Activated CD4-positive, CD25-positive, alpha-beta regulatory T cell treated with anti-CD3 and anti-CD28 coated beads, Interleukin-2, amount 50 U/mL, for 24 hours (primary cell): Measurements from ENCODE around the gene C16orf96.

ENCODE experiments used
- ATAC-seq, 2 donors: fragments of 150-1000 bp; cut with Tn5 transposase; one replicate each; pipeline ENCODE4 v1.10.0; 2021; ENCODE audit warnings: mild to moderate bottlenecking in 1 of 2, moderate library complexity in 1 of 2

The C16orf96 gene

GRCh38 chr16:4525634-4526277, 30.4 kb upstream of the C16orf96 start:
- ATAC-seq, result no peak

GRCh38 chr16:4529085-4530060, 26.8 kb upstream of the C16orf96 start:
- ATAC-seq, result peak; percentile 89 to 92

GRCh38 chr16:4531811-4532210, 24.3 kb upstream of the C16orf96 start:
- no peak for ATAC-seq

DNA sequence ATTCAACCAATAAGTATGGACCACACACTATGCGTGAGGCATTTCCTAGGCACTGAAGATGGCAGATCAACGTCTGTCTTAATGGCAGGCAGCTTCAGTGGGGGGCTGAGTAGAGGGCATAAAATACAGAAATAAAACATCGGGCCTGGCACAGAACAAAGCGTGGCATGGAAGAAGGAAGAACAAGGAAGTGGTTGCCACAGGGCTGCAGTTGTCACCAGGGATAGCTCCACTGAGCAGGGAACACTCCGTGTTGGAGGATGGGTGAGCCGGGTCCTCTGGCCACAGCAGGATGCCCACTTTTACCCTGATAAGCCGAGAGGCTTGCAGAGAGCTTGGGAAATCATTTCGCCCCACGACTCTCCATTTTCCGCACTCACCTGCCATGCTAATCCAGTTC, 23.9 kb upstream of the C16orf96 start:
- ATAC-seq, result no peak

GRCh38 chr16:4533490-4533889, 22.6 kb upstream of the C16orf96 start:
- ATAC-seq, result no peak

DNA sequence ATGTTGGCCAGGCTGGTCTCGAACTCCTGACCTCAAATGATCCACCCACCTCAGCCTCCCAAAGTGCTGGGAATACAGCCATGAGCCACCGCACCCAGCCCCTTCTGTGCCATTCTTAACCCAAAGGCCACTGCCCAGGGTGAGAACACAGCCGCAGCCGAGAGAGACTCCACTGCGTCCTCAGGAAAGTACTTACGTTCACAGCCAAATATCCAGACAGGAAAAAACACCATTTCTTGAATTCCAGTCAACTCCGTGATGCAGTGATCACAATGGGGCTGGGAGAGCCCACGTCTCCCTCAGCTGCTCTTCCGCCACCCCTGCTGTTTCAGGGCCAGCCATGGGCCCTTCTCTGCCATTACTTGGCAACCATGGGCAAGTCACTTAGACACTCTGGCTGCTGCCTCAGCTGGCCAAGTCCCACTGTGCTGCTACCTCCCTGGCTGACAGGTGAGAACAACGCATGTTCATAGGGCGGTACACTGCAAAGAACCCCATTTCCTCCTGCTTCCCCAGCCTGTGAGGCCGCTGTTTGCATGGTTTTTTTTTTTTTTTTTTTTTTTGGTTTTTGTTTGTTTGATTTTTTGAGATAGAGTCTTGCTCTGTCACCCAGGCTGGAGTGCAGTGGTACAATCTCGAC, 21.9 kb upstream of the C16orf96 start:
- no peak for ATAC-seq

GRCh38 chr16:4535627-4536108, 20.5 kb upstream of the C16orf96 start:
- peak; percentile 12 to 39 for ATAC-seq

- no peak for ATAC-seq
Observed at GRCh38 chr16:4536391-4537106, 19.6 kb upstream of the C16orf96 start.

DNA sequence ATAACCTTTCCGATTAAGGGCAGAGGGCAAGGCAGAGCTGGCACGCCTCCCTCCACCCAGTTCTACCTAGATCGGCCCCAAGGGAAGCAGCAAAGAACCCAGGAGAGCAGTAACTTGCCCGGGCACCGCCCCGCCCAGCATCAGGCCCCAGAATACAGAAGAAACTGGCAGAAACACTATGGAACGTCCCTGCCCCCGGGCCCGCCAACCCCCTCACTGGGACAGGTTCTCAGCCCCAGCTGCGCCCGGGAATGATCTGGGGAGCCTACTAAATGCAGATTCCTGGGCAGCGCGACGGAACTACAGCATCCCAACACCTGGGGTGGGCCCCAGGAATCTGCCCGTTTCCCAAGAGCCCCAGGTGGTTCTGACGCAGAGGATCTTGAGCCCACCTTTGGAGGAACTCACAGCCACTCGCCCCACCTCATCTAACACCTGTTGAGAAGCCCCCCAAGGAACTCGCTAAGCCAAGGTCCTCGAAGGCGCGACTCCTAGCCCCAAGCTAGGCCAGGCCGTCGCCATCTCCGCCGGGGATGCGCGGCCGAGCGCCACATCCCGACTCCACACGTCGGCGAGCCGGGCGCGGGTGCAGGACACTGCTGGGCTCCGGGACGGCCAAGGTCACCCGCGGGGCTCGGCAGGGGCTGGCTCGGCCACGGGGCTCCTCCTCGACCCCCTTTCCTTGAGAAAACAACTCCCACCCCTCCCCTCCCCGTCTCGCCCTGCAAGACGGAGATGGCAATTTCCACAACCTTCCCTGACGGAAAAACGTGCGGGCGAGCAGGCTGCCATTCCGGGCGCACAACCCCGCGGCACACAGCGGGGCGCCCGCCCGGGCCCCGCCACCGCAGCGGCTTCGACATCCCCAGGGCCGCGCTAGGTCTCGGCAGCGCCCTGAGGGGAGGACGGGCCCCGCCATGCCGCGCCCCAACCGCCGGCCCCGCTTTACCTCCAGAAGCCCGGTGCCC, 18.5 kb upstream of the C16orf96 start:
- ATAC-seq, result peak; percentile 33 to 49

GRCh38 chr16:4538350-4539235, 17.5 kb upstream of the C16orf96 start, which contains the start of gene CDIP1:
CDIP1 (minus strand) TSS chr16:4538773; CDS start chr16:4514130, 24,643 bp downstream.
- ATAC-seq, result peak; percentile 86 to 88

DNA sequence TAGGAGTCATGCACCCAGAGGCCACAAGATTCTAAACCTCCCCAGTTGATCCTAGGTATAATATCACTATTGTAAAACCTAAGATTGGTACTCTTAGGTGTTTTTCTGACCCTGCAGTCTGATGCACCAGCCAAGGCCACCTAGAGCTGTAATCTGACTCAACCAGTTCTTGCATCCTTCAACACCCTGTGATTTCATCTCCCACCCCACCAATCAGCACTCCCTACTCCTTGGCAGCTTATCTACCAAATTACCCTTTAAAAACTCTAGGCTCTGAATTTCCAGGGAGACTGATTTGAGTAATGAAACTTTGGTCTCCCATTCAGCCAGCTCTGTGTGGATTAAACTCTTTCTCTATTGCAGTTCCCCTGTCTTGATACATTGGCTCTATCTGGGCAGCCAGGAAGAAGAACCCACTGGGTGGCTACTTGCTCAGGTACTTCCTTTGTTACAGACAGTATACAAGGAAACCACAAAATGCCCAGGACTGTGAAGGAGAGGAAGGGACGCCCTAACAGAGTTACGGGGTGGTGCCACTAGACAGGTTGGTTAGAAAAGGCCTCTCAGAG, 16.3 kb upstream of the C16orf96 start:
- no peak for ATAC-seq

- no peak for ATAC-seq
Observed at GRCh38 chr16:4544473-4544872, 11.7 kb upstream of the C16orf96 start.

GRCh38 chr16:4548124-4548523, 8.0 kb upstream of the C16orf96 start:
- ATAC-seq, result no peak

GRCh38 chr16:4550591-4550990, 5.5 kb upstream of the C16orf96 start:
- ATAC-seq, result no peak

DNA sequence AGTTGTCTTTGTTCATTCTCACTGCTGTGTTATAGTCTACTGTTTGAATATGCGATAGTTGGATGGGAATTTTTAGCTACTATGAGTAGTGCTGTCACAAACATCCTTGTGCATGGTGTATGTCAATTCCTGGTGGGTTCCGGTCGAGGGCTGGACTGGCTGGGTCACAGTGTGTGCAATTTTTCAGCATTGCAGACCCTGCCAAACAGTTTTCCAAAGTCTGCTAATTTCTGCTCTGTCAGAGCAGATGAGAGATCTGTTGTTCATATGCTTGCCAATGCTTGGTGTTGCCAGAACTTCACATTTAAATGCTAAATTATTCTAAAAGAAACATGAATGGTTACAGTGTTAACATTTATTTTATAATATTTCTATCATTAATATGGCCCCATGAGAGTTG, 3.6 kb upstream of the C16orf96 start:
- no peak for ATAC-seq

DNA sequence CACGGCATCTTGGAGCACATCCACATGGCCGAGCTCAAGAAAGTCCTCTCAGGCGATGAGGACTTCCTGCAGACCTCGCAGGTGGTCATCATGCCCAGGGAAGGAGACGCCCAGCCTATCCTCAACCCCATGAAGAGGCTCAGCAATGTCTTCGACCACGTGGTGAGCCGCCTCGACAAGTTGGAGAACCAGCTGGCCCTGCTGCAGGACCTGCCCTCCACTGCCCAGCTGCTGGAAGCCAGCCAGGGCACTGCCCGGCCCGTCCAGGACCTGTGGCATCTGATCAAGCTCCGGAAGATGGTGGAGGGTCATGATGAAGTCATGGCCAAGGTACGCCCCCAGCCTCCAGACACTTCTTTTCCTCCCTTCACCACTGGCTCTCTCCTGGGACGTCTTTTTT, 440 bp downstream of the C16orf96 start:
- no peak for ATAC-seq

- no peak for ATAC-seq
Observed at GRCh38 chr16:4557973-4558372, 1.8 kb downstream of the C16orf96 start.

- ATAC-seq, result no peak
Observed at GRCh38 chr16:4561596-4561995, 5.5 kb downstream of the C16orf96 start.

- ATAC-seq, result no peak
Observed at GRCh38 chr16:4564661-4565267, 8.6 kb downstream of the C16orf96 start.
